GM13976 (cell line): ENCODE data around the gene CRADD.

Source experiments
- DNase-seq: peaks from one replicate; pipeline ENCODE4 v3.0.0; 2012; ENCODE audit warnings: low spot score
- CTCF ChIP-seq: IDR thresholded peaks from 2 replicates; pipeline ENCODE4 v1.5.1; 2012; ENCODE audit warnings: borderline replicate concordance, mild to moderate bottlenecking; ENCODE audit not compliant: insufficient read depth; ENCODE audit errors: extremely low read depth, missing control alignments, control extremely low read depth
- in situ Hi-C: fragments of 300-500 bp; cut with MboI; formaldehyde crosslinking; loops from one replicate; pipeline ENCODE4 v1.12.0; 2022; ENCODE audit warnings: low sequenced_read_pairs, mixed read lengths, inconsistent platforms; ENCODE audit not compliant: unreplicated experiment

Gene CRADD

GRCh38 chr12:93908846-93909567 lies 231.8 kb downstream of the CRADD start:
- no peak for DNase-seq
- TF ChIP-seq CTCF = no peak
- in situ Hi-C loops = no loop called here

GRCh38 chr12:93911396-93911795 lies 234.2 kb downstream of the CRADD start:
- no peak for TF ChIP-seq CTCF
- DNase-seq = no peak
- in situ Hi-C loops = no loop called here

GRCh38 chr12:93912086-93912733 lies 235.0 kb downstream of the CRADD start:
- no peak for DNase-seq
- no peak for TF ChIP-seq CTCF
- in situ Hi-C loops = no loop called here

GRCh38 chr12:93913845-93914244 lies 236.7 kb downstream of the CRADD start:
- no peak for DNase-seq
- no peak for TF ChIP-seq CTCF
- in situ Hi-C loops = no loop called here

GRCh38 chr12:93914281-93914680 lies 237.1 kb downstream of the CRADD start:
- TF ChIP-seq CTCF = no peak
- no peak for DNase-seq
- in situ Hi-C loops = no loop called here

GRCh38 chr12:93915411-93915810 lies 238.2 kb downstream of the CRADD start:
- DNase-seq = no peak
- in situ Hi-C loops = no loop called here
- TF ChIP-seq CTCF = no peak
